ENCODE results near the gene COL4A2.

Gene COL4A2

GRCh38 chr13:110463871-110464510, 156.9 kb downstream of the COL4A2 start:
- DNase-seq = no peak

- no peak for DNase-seq
Observed at GRCh38 chr13:110464556-110465333, 157.7 kb downstream of the COL4A2 start.

GRCh38 chr13:110465696-110466095, 158.6 kb downstream of the COL4A2 start:
- DNase-seq = no peak

GRCh38 chr13:110466266-110466915, 159.3 kb downstream of the COL4A2 start:
- peak; percentile 50 to 70 for DNase-seq

GRCh38 chr13:110467516-110468110, 160.5 kb downstream of the COL4A2 start:
- DNase-seq = no peak

GRCh38 chr13:110468986-110469495, 162.0 kb downstream of the COL4A2 start:
- DNase-seq = no peak

- DNase-seq = no peak
Observed at GRCh38 chr13:110469597-110469996, 162.5 kb downstream of the COL4A2 start.

GRCh38 chr13:110470272-110471009, 163.4 kb downstream of the COL4A2 start:
- DNase-seq = no peak

GRCh38 chr13:110471156-110471832, 164.2 kb downstream of the COL4A2 start:
- DNase-seq = no peak

- DNase-seq = no peak
Observed at GRCh38 chr13:110471833-110472162, 164.7 kb downstream of the COL4A2 start.

GRCh38 chr13:110472904-110473563, 165.9 kb downstream of the COL4A2 start:
- no peak for DNase-seq

GRCh38 chr13:110474713-110475112, 167.6 kb downstream of the COL4A2 start:
- DNase-seq = no peak

- no peak for DNase-seq
Observed at GRCh38 chr13:110475117-110475516, 168.0 kb downstream of the COL4A2 start.

GRCh38 chr13:110475550-110476219, 168.6 kb downstream of the COL4A2 start:
- DNase-seq = no peak

GRCh38 chr13:110476220-110476617, 169.1 kb downstream of the COL4A2 start:
- DNase-seq = no peak

GRCh38 chr13:110477706-110478245, 170.7 kb downstream of the COL4A2 start:
- DNase-seq = no peak

- DNase-seq = no peak
Observed at GRCh38 chr13:110478405-110479214, 171.5 kb downstream of the COL4A2 start.

- DNase-seq = no peak
Observed at GRCh38 chr13:110479215-110479545, 172.1 kb downstream of the COL4A2 start.

GRCh38 chr13:110479648-110480047, 172.6 kb downstream of the COL4A2 start:
- no peak for DNase-seq

- no peak for DNase-seq
Observed at GRCh38 chr13:110480161-110480560, 173.1 kb downstream of the COL4A2 start.
